ENCODE measurements around the gene COA3.

COA3 gene

GRCh38 chr17:42798383-42799380, at the start of gene COA3, which contains the start of gene CNTD1:
Gene COA3, minus strand, starts transcription at chr17:42798704. Its CDS starts 23 bp downstream, at chr17:42798681.
Gene CNTD1, plus strand, starts transcription at chr17:42798861. Its CDS starts 207 bp downstream, at chr17:42799068.
- DNase-seq (ENCODE audit: low read depth) = peak; percentile 67

- DNase-seq (ENCODE audit: low read depth) = no peak
These were observed 49.6 kb upstream of the COA3 start for GRCh38 chr17:42848093-42848492.

GRCh38 chr17:42846594-42847280, 48.2 kb upstream of the COA3 start:
- DNase-seq (ENCODE audit: low read depth) = no peak

GRCh38 chr17:42845918-42846593, 47.6 kb upstream of the COA3 start:
- no peak for DNase-seq (ENCODE audit: low read depth)

- no peak for DNase-seq (ENCODE audit: low read depth)
These were observed 47.0 kb upstream of the COA3 start for GRCh38 chr17:42845556-42845917.

- no peak for DNase-seq (ENCODE audit: low read depth)
These were observed 46.5 kb upstream of the COA3 start for GRCh38 chr17:42844761-42845555.

GRCh38 chr17:42844271-42844670, 45.8 kb upstream of the COA3 start, which contains the start of gene AOC2:
Gene AOC2, plus strand, starts transcription at chr17:42844580. Its CDS starts 47 bp downstream, at chr17:42844627.
- no peak for DNase-seq (ENCODE audit: low read depth)

GRCh38 chr17:42843358-42843934, 44.9 kb upstream of the COA3 start:
- DNase-seq (ENCODE audit: low read depth) = peak; percentile 69

GRCh38 chr17:42841975-42842685, 43.6 kb upstream of the COA3 start:
- DNase-seq (ENCODE audit: low read depth) = peak; percentile 9

GRCh38 chr17:42835732-42836131, 37.2 kb upstream of the COA3 start:
- DNase-seq (ENCODE audit: low read depth) = no peak

- DNase-seq (ENCODE audit: low read depth) = no peak
These were observed 35.4 kb upstream of the COA3 start for GRCh38 chr17:42833767-42834422.

GRCh38 chr17:42832934-42833766, 34.6 kb upstream of the COA3 start, which contains the start of gene PSME3:
Gene PSME3, plus strand, starts transcription at chr17:42833397. Its CDS starts 235 bp downstream, at chr17:42833632.
- DNase-seq (ENCODE audit: low read depth) = peak; percentile 44

- DNase-seq (ENCODE audit: low read depth) = no peak
These were observed 33.9 kb upstream of the COA3 start for GRCh38 chr17:42832213-42832933.

GRCh38 chr17:42830971-42831370, 32.5 kb upstream of the COA3 start:
- DNase-seq (ENCODE audit: low read depth) = no peak

GRCh38 chr17:42827472-42827871, 29.0 kb upstream of the COA3 start:
- DNase-seq (ENCODE audit: low read depth) = no peak

- DNase-seq (ENCODE audit: low read depth) = no peak
These were observed 22.7 kb upstream of the COA3 start for GRCh38 chr17:42821176-42821575.

- no peak for DNase-seq (ENCODE audit: low read depth)
These were observed 21.5 kb upstream of the COA3 start for GRCh38 chr17:42819939-42820535.

GRCh38 chr17:42818379-42818778, 19.9 kb upstream of the COA3 start:
- DNase-seq (ENCODE audit: low read depth) = no peak

Data from fibroblast of the conjunctiva (primary cell).